Hepatocyte (in vitro differentiated cells): Measurements from ENCODE around the gene SPG11. TPM values are rescaled to one million over a fixed set of nuclear protein-coding genes. Genes with fewer than 3 reads are reported as not detected.

Source experiments
- DNase-seq: peaks from one replicate; pipeline ENCODE4 v3.0.0-alpha.2; 2016; ENCODE audit warnings: low spot score
- H2AFZ ChIP-seq: fragments of 200-600 bp; sonication (generic); 2 replicates; pipeline ENCODE4 v1.6.0; 2016; ENCODE audit warnings: antibody characterized with exemption, mild to moderate bottlenecking
- H3K27ac ChIP-seq: fragments of 200-600 bp; sonication (generic); 2 replicates; pipeline ENCODE4 v1.5.1; 2016; ENCODE audit warnings: mild to moderate bottlenecking
- H3K27me3 ChIP-seq: fragments of 200-600 bp; sonication (generic); 2 replicates; pipeline ENCODE4 v1.6.1; 2016
- H3K36me3 ChIP-seq: fragments of 200-600 bp; sonication (generic); replicated peaks from 2 replicates; pipeline ENCODE4 v1.5.1; 2016; ENCODE audit warnings: low read depth; ENCODE audit not compliant: insufficient read depth
- H3K4me1 ChIP-seq: fragments of 200-600 bp; sonication (generic); 2 replicates; pipeline ENCODE4 v1.5.1; 2016; ENCODE audit warnings: mild to moderate bottlenecking, moderate library complexity; ENCODE audit not compliant: insufficient read depth
- H3K4me2 ChIP-seq: fragments of 200-600 bp; sonication (generic); 2 replicates; pipeline ENCODE4 v1.6.0; 2016
- H3K4me3 ChIP-seq: fragments of 200-600 bp; sonication (generic); 2 replicates; pipeline ENCODE4 v1.5.1; 2016; ENCODE audit warnings: mild to moderate bottlenecking
- H3K79me2 ChIP-seq: fragments of 200-600 bp; sonication (generic); 2 replicates; pipeline ENCODE4 v1.6.0; 2017; ENCODE audit warnings: mild to moderate bottlenecking
- H3K9me2 ChIP-seq: fragments of 200-600 bp; sonication (generic); replicated peaks from 2 replicates; pipeline ENCODE4 v1.6.0; 2017; ENCODE audit warnings: mild to moderate bottlenecking; ENCODE audit not compliant: insufficient read depth
- H3K9me3 ChIP-seq: fragments of 200-600 bp; sonication (generic); 2 replicates; pipeline ENCODE4 v1.5.1; 2016; ENCODE audit warnings: low read depth, mild to moderate bottlenecking
- H4K20me1 ChIP-seq: fragments of 200-600 bp; sonication (generic); 2 replicates; pipeline ENCODE4 v1.6.0; 2016; ENCODE audit warnings: mild to moderate bottlenecking; ENCODE audit not compliant: insufficient read depth, poor library complexity, severe bottlenecking
- CTCF ChIP-seq: fragments of 200-600 bp; sonication (generic); IDR thresholded peaks from 2 replicates; pipeline ENCODE4 v1.5.1; 2016; ENCODE audit warnings: antibody characterized with exemption, mild to moderate bottlenecking; ENCODE audit not compliant: poor library complexity
- EZH2 ChIP-seq: fragments of 200-600 bp; sonication (generic); IDR thresholded peaks from 2 replicates; pipeline ENCODE4 v1.6.1; 2016; ENCODE audit warnings: antibody characterized with exemption, mild to moderate bottlenecking, borderline replicate concordance
- EZH2phosphoT487 ChIP-seq: fragments of 200-600 bp; sonication (generic); IDR thresholded peaks from one replicate; pipeline ENCODE4 v1.6.1; 2018; ENCODE audit warnings: antibody characterized with exemption, mild to moderate bottlenecking, low read depth, moderate library complexity; ENCODE audit not compliant: unreplicated experiment, severe bottlenecking
- WGBS: methylation state at CpG from one replicate; pipeline ENCODE4 v1.1.6; 2016; ENCODE audit warnings: low lambda C conversion rate; ENCODE audit errors: missing lambda C conversion rate; 5-methylcytosine and 5-hydroxymethylcytosine counted together
- polyA plus RNA-seq: library from polyadenylated mRNA; unstranded; fragments of >200 nt; fragmentation: Nextera tagmentation; extraction: Ambion mirVana; gene quantifications from 2 replicates; pipeline ENCODE4 v1.2.1, GENCODE V29; 2016
- total RNA-seq: library from RNA; depleted of rRNA; stranded (reverse); fragments of >200 nt; gene quantifications from 2 replicates; pipeline ENCODE4 v1.2.3, GENCODE V29; 2014

Gene SPG11
- total and polyA plus RNA-seq, 2 experiments from 2014 or later, result 28.2 to 70.3 TPM

DNA sequence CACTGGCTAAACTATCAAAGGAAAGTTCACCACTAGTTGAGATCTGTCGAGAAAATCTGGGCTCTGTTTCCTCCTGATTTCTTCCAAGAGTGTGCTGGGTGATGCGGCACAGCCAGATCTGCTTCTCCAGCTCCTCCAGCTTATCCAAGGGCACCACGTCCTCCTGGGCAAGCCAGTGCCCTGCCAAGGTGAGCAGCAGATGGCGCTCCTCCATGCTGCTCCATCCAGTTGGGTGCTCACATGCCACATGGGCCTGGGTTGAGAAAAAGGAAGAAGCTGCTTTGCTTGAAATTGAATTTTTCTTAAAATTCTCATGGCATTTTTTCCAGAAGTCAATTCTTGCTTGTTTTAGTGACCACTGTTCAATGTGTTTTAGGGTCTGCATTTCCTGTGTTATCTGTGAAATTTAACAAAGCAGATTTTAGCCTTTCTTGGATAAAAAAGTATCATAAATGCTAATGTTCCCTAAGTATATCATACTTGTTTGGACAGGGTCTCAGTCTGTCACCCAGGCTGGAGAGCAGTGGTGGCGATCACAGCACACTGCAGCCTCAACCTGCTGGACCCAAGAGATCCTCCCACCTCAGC, 79.2 kb downstream of the SPG11 start:
- Histone ChIP-seq H3K36me3 (no peaks in the 10 kb centered on the region), H3K4me3 (no peak overlapping the region), H3K4me2 (no peak overlapping the region), H3K4me1 (no peaks in the 10 kb centered on the region), H3K27ac (no peak overlapping the region), H3K79me2 (peaks cover 3% of the 10 kb centered on the region), H3K27me3 (no peaks in the 10 kb centered on the region), H4K20me1 (no peaks in the 10 kb centered on the region), H2AFZ (no peak overlapping the region), H3K9me3 (no peaks in the 10 kb centered on the region), H3K9me2 (no peaks in the 10 kb centered on the region)
- no peak for TF ChIP-seq EZH2phosphoT487
- TF ChIP-seq CTCF, result peak; percentile 29
- peak; percentile 17 for DNase-seq
- WGBS, result 86% methylated on average over 5 of the region's 5 CpGs

- H2AFZ ChIP-seq, result no peak overlapping the region
- no peak for DNase-seq
- H4K20me1 ChIP-seq, result no peaks in the 10 kb centered on the region
- H3K36me3 ChIP-seq, result no peaks in the 10 kb centered on the region
- WGBS, result 92% methylated on average over 2 of the region's 2 CpGs
- no peaks in the 10 kb centered on the region for H3K9me2 ChIP-seq
- no peak overlapping the region for H3K27ac ChIP-seq
- TF ChIP-seq EZH2phosphoT487 (no peak), CTCF (no peak), EZH2 (no peak)
- no peak overlapping the region for H3K4me3 ChIP-seq
- no peak overlapping the region for H3K4me2 ChIP-seq
- no peaks in the 10 kb centered on the region for H3K9me3 ChIP-seq
- H3K79me2 ChIP-seq, result peaks cover 3% of the 10 kb centered on the region
- H3K27me3 ChIP-seq, result no peaks in the 10 kb centered on the region
- no peaks in the 10 kb centered on the region for H3K4me1 ChIP-seq
These were observed 83.4 kb downstream of the SPG11 start for GRCh38 chr15:44580105-44580504.

DNA sequence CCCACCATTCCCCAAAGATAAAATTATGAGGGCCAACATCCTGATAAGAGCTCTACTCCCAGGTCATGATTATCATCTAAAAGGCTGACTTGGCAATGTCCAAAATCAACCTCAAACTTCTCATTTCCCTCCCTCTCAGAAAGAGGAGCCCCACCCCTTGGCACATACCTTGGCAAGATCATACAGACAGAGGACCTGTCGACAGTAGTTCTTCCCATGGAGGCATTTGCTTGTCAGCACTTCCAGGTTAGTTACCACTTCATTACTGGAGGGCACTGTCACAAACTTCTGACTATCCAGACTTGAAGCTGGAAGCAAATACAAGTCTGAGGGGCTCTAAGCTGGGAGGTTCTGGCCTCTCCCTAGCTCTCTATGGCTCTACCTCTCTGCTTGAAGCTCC, 88.7 kb downstream of the SPG11 start:
- 94% methylated on average over 1 of the region's 1 CpG for WGBS
- TF ChIP-seq EZH2phosphoT487 (no peak), EZH2 (no peak), CTCF (no peak)

GRCh38 chr15:44573386-44573785, 90.1 kb downstream of the SPG11 start:
- Histone ChIP-seq H3K4me3 (no peak overlapping the region), H3K9me3 (no peaks in the 10 kb centered on the region), H2AFZ (no peak overlapping the region), H4K20me1 (no peaks in the 10 kb centered on the region), H3K4me2 (no peak overlapping the region), H3K27ac (no peak overlapping the region), H3K4me1 (no peaks in the 10 kb centered on the region), H3K27me3 (no peaks in the 10 kb centered on the region), H3K36me3 (no peaks in the 10 kb centered on the region), H3K79me2 (no peaks in the 10 kb centered on the region), H3K9me2 (no peaks in the 10 kb centered on the region)
- TF ChIP-seq EZH2 (no peak), EZH2phosphoT487 (no peak), CTCF (no peak)
- WGBS, result 97% methylated on average over 6 of the region's 6 CpGs
- no peak for DNase-seq

More for the DNA sequence above, 88.7 kb downstream of the SPG11 start:
- Histone ChIP-seq H3K4me1 (no peaks in the 10 kb centered on the region), H3K4me2 (no peak overlapping the region), H3K27me3 (no peaks in the 10 kb centered on the region), H4K20me1 (no peaks in the 10 kb centered on the region), H3K9me3 (no peaks in the 10 kb centered on the region), H3K4me3 (no peak overlapping the region), H3K27ac (no peak overlapping the region), H3K36me3 (no peaks in the 10 kb centered on the region), H3K79me2 (no peaks in the 10 kb centered on the region), H3K9me2 (no peaks in the 10 kb centered on the region), H2AFZ (no peak overlapping the region)
- no peak for DNase-seq
